B cell (primary cell): ENCODE measurements around the gene RFK. TPM values are rescaled to one million over a fixed set of nuclear protein-coding genes. Genes with fewer than 3 reads are reported as not detected.

ENCODE experiments used
- ATAC-seq: fragments of 200-7000 bp; cut with Tn5 transposase; one replicate; pipeline ENCODE4 v1.10.0; 2021; ENCODE audit warnings: low read depth, mild to moderate bottlenecking, moderate number of reproducible peaks, moderate library complexity
- CTCF ChIA-PET: fragments of 350-600 bp; sonication (Branson Sonifier 250); formaldehyde crosslinking; loops from one replicate; lab custom pipeline; 2021; ENCODE audit warnings: antibody characterized with exemption, inconsistent platforms; lab: Charles Lee
- POLR2A ChIA-PET: fragments of 350-600 bp; sonication (Branson Sonifier 250); formaldehyde crosslinking; loops from one replicate; lab custom pipeline; 2021; ENCODE audit warnings: antibody characterized with exemption; lab: Charles Lee
- DNase-seq: peaks from one replicate; pipeline ENCODE4 v3.0.0; 2013
- H2AFZ ChIP-seq: 2 replicates; pipeline ENCODE4 v1.6.1; 2012; ENCODE audit warnings: mild to moderate bottlenecking, low read depth, low read length; ENCODE audit not compliant: insufficient read depth, poor library complexity, severe bottlenecking
- H3K27ac ChIP-seq, 2 donors: 1 replicate in 1 of 2; 2 replicates in 1 of 2; pipeline ENCODE4 v1.5.1; 2012 to 2013; ENCODE audit warnings: low read length in 2 of 2, mild to moderate bottlenecking in 2 of 2, moderate library complexity in 1 of 2
- H3K27me3 ChIP-seq, 4 experiments: fragments of 200-600 bp in 1 of 4; sonication (generic) in 1 of 4; replicated peaks in 1 of 4; 1 replicate in 2 of 4; 2 replicates in 2 of 4; pipeline versions ENCODE4 v1.6.1 to v1.7.0; 2013 to 2016; ENCODE audit warnings: low read length in 3 of 4, mild to moderate bottlenecking in 2 of 4, mixed read lengths in 1 of 4, moderate library complexity in 1 of 4; ENCODE audit not compliant: insufficient read depth in 4 of 4, control insufficient read depth in 3 of 4; ENCODE audit errors: control extremely low read depth in 1 of 4
- H3K36me3 ChIP-seq, 2 experiments: replicated peaks in 1 of 2; 1 replicate in 1 of 2; 2 replicates in 1 of 2; pipeline versions ENCODE4 v1.6.1 to v1.7.1; 2013; ENCODE audit warnings: low read length in 1 of 2; ENCODE audit not compliant: insufficient read depth in 2 of 2, control insufficient read depth in 1 of 2; ENCODE audit errors: control extremely low read depth in 1 of 2, extremely low read depth in 1 of 2
- H3K4me1 ChIP-seq, 2 donors: fragments of 200-600 bp in 1 of 2; sonication (generic) in 1 of 2; 1 replicate in 1 of 2; 2 replicates in 1 of 2; pipeline versions ENCODE4 v1.5.1 to v1.6.1; 2013 to 2017; ENCODE audit warnings: low read length in 2 of 2; ENCODE audit not compliant: control insufficient read depth in 2 of 2, insufficient read depth in 2 of 2
- H3K4me2 ChIP-seq: replicated peaks from 2 replicates; pipeline ENCODE3; 2012; ENCODE audit warnings: mild to moderate bottlenecking, low read depth, low read length; ENCODE audit not compliant: poor library complexity, severe bottlenecking
- H3K4me3 ChIP-seq, 5 experiments: fragments of 200-600 bp in 1 of 5; sonication (generic) in 1 of 5; 1 replicate in 3 of 5; 2 replicates in 2 of 5; pipeline versions ENCODE4 v1.5.1 to v1.7.0; 2011 to 2016; ENCODE audit warnings: low read length in 4 of 5, mild to moderate bottlenecking in 4 of 5, low read depth in 2 of 5, control low read depth in 1 of 5, moderate library complexity in 1 of 5; ENCODE audit not compliant: insufficient read depth in 1 of 5; ENCODE audit errors: control extremely low read depth in 1 of 5, extremely low read depth in 1 of 5
- H3K79me2 ChIP-seq: fragments of 200-600 bp; sonication (generic); one replicate; pipeline ENCODE4 v1.6.0; 2016; ENCODE audit warnings: low read length; ENCODE audit not compliant: control insufficient read depth, insufficient read depth
- H3K9ac ChIP-seq: fragments of 200-600 bp; sonication (generic); 2 replicates; pipeline ENCODE4 v1.6.1; 2017; ENCODE audit warnings: mild to moderate bottlenecking, low read length, moderate library complexity
- H3K9me3 ChIP-seq, 3 donors: one replicate each; pipeline versions ENCODE4 v1.6.1 to v1.7.1; 2013; ENCODE audit warnings: low read length in 2 of 3; ENCODE audit not compliant: control insufficient read depth in 2 of 3, insufficient read depth in 1 of 3; ENCODE audit errors: control extremely low read depth in 1 of 3
- H4K20me1 ChIP-seq: 2 replicates; pipeline ENCODE4 v1.6.0; 2012; ENCODE audit warnings: mild to moderate bottlenecking, low read length; ENCODE audit not compliant: insufficient read depth, control insufficient read depth, poor library complexity, severe bottlenecking
- H3K27ac Mint-ChIP-seq: one replicate; pipeline ENCODE4 v1.8.0; 2021; ENCODE audit warnings: mixed read lengths
- H3K27me3 Mint-ChIP-seq: one replicate; pipeline ENCODE4 v1.8.0; 2021; ENCODE audit warnings: mixed read lengths
- H3K4me1 Mint-ChIP-seq: one replicate; pipeline ENCODE4 v1.8.0; 2021; ENCODE audit warnings: mixed read lengths
- H3K4me3 Mint-ChIP-seq: one replicate; pipeline ENCODE4 v1.8.0; 2021; ENCODE audit warnings: mixed read lengths
- H3K9me3 Mint-ChIP-seq: one replicate; pipeline ENCODE4 v1.8.0; 2022; ENCODE audit warnings: mixed read lengths; ENCODE audit not compliant: insufficient read depth
- CTCF ChIP-seq: fragments of 200-600 bp; IDR thresholded peaks from one replicate; pipeline ENCODE4 v1.8.0; 2022; ENCODE audit warnings: antibody characterized with exemption, mild to moderate bottlenecking
- EZH2 ChIP-seq: IDR thresholded peaks from 2 replicates; pipeline ENCODE4 v1.6.1; 2012; ENCODE audit warnings: borderline replicate concordance, low read depth, mild to moderate bottlenecking, moderate library complexity, low read length; ENCODE audit not compliant: insufficient read depth, poor library complexity, severe bottlenecking
- WGBS: methylation state at CpG from one replicate; pipeline ENCODE4 v1.1.5; 2013; ENCODE audit warnings: missing lambda C conversion rate; ENCODE audit not compliant: insufficient coverage; 5-methylcytosine and 5-hydroxymethylcytosine counted together
- intact Hi-C: fragments of 100-400 bp; cut with micrococcal nuclease; formaldehyde crosslinking; loops from one replicate; pipeline ENCODE4 v1.10.0; 2022
- polyA plus RNA-seq: library from polyadenylated mRNA; depleted of rRNA; stranded (reverse); fragments of >200 nt; gene quantifications from 2 replicates; pipeline ENCODE4 v1.2.3, GENCODE V29; 2012
- total RNA-seq, 2 donors: library from RNA; stranded (reverse); fragments of 120-200 nt in 1 of 2; gene quantifications; 1 replicate in 1 of 2; 2 replicates in 1 of 2; pipeline versions ENCODE4 v1.2.3 to v1.2.4, GENCODE V29; 2013 to 2022

The RFK gene
- total and polyA plus RNA-seq, 2 donors (not counting 1 experiment from before 2014, with no cell fraction given): 3.4 to 9.0 TPM

- H3K4me3 ChIP-seq: no peak overlapping the region
Measured at GRCh38 chr9:76413658-76414057, 19.4 kb upstream of the RFK start.

GRCh38 chr9:76412638-76413037 lies 18.4 kb upstream of the RFK start:
- WGBS: 83% methylated on average over 1 of the region's 2 CpGs
- POLR2A ChIA-PET: no interaction called here
- DNase-seq: no peak
- Histone ChIP-seq H3K36me3 (no peaks in the 10 kb centered on the region), H3K9me3 (peaks cover 0 to 7% (median 3%) of the 10 kb centered on the region in 3 donors), H3K9ac (no peak overlapping the region), H3K27me3 (no peaks in the 10 kb centered on the region), H3K4me2 (no peak overlapping the region), H3K4me1 (no peaks in the 10 kb centered on the region), H2AFZ (no peak overlapping the region), H3K79me2 (no peaks in the 10 kb centered on the region), H4K20me1 (no peaks in the 10 kb centered on the region), H3K27ac (no peak overlapping the region), H3K4me3 (no peak overlapping the region)
- TF ChIP-seq CTCF (no peak), EZH2 (no peak)
- H3K4me3 Mint-ChIP-seq: no peak overlapping the region
- intact Hi-C loops: no loop called here
- H3K27me3 Mint-ChIP-seq: no peaks in the 10 kb centered on the region
- H3K9me3 Mint-ChIP-seq: peaks cover 8% of the 10 kb centered on the region
- ATAC-seq: no peak
- CTCF ChIA-PET: no interaction called here
- H3K27ac Mint-ChIP-seq: no peak overlapping the region
- H3K4me1 Mint-ChIP-seq: peaks cover 9% of the 10 kb centered on the region

More at GRCh38 chr9:76413658-76414057, 19.4 kb upstream of the RFK start:
- no peak overlapping the region for H3K27ac Mint-ChIP-seq
- H3K4me1 Mint-ChIP-seq: peaks cover 3% of the 10 kb centered on the region
- TF ChIP-seq EZH2 (no peak), CTCF (no peak)
- H3K27ac ChIP-seq: no peak overlapping the region
- DNase-seq (no peak), ATAC-seq (no peak)
- H3K36me3 ChIP-seq: no peaks in the 10 kb centered on the region
- no peaks in the 10 kb centered on the region for H3K27me3 Mint-ChIP-seq
- H3K9me3 ChIP-seq: peaks cover 0 to 7% (median 3%) of the 10 kb centered on the region in 3 donors
- intact Hi-C loops: no loop called here
- ChIA-PET POLR2A (no interaction called here), CTCF (no interaction called here)
- no peak overlapping the region for H3K4me2 ChIP-seq
- no peaks in the 10 kb centered on the region for H3K27me3 ChIP-seq
- no peaks in the 10 kb centered on the region for H3K4me1 ChIP-seq
- no peak overlapping the region for H3K4me3 Mint-ChIP-seq
- H3K9me3 Mint-ChIP-seq: peaks cover 8% of the 10 kb centered on the region
- no peak overlapping the region for H2AFZ ChIP-seq
- H4K20me1 ChIP-seq: no peaks in the 10 kb centered on the region
- H3K79me2 ChIP-seq: no peaks in the 10 kb centered on the region
- no peak overlapping the region for H3K9ac ChIP-seq
